H9 (cell line): ENCODE measurements around the gene WDR53. TPM values are rescaled to one million over a fixed set of nuclear protein-coding genes. Genes with fewer than 3 reads are reported as not detected.
"Not testable (repeated sequence)": the region's sequence is repeated elsewhere in the genome, so short reads cannot be mapped to it uniquely, and the experiment has no call there.

ENCODE experiments used
- DNase-seq: peaks from one replicate; pipeline ENCODE4 v3.0.0-alpha.2; 2017
- H2AFZ ChIP-seq: one replicate; pipeline ENCODE4 v1.6.1; 2013; ENCODE audit warnings: mild to moderate bottlenecking, low read length, control low read depth, moderate library complexity
- H2AK5ac ChIP-seq: 2 replicates; pipeline ENCODE4 v1.6.1; 2013; ENCODE audit warnings: low read length, control low read depth, mixed read lengths; ENCODE audit not compliant: insufficient read length
- H2BK120ac ChIP-seq: one replicate; pipeline ENCODE4 v1.6.1; 2013; ENCODE audit warnings: low read depth, mild to moderate bottlenecking, low read length, control low read depth, inconsistent platforms; ENCODE audit not compliant: poor library complexity, severe bottlenecking
- H2BK12ac ChIP-seq: 2 replicates; pipeline ENCODE4 v1.6.1; 2013; ENCODE audit warnings: low read length, control low read depth, mixed read lengths, low read depth; ENCODE audit not compliant: insufficient read length
- H2BK15ac ChIP-seq: 2 replicates; pipeline ENCODE4 v1.6.1; 2013; ENCODE audit warnings: low read depth, low read length, control low read depth
- H2BK20ac ChIP-seq: one replicate; pipeline ENCODE4 v1.6.1; 2013; ENCODE audit warnings: low read depth, mild to moderate bottlenecking, low read length, control low read depth, inconsistent platforms; ENCODE audit not compliant: poor library complexity, severe bottlenecking
- H2BK5ac ChIP-seq: 2 replicates; pipeline ENCODE4 v1.6.1; 2013; ENCODE audit warnings: low read length, control low read depth, mixed read lengths; ENCODE audit not compliant: insufficient read length
- H3K14ac ChIP-seq: 2 replicates; pipeline ENCODE4 v1.6.1; 2013; ENCODE audit warnings: low read length, control low read depth; ENCODE audit not compliant: insufficient read depth
- H3K18ac ChIP-seq: 2 replicates; pipeline ENCODE4 v1.6.1; 2013; ENCODE audit warnings: low read depth, mild to moderate bottlenecking, mixed read lengths, low read length, control low read depth; ENCODE audit not compliant: insufficient read length
- H3K23ac ChIP-seq: 2 replicates; pipeline ENCODE4 v1.6.1; 2013; ENCODE audit warnings: low read length, control low read depth, mixed read lengths, low read depth; ENCODE audit not compliant: insufficient read length
- H3K23me2 ChIP-seq: 2 replicates; pipeline ENCODE4 v1.6.1; 2013; ENCODE audit warnings: low read depth, mild to moderate bottlenecking, mixed read lengths, low read length, control low read depth; ENCODE audit not compliant: insufficient read length, poor library complexity, severe bottlenecking
- H3K27ac ChIP-seq: 2 replicates; pipeline ENCODE4 v1.5.1; 2013; ENCODE audit warnings: low read length, control low read depth, mixed read lengths, low read depth; ENCODE audit not compliant: insufficient read length
- H3K27me3 ChIP-seq: 2 replicates; pipeline ENCODE4 v1.6.1; 2013; ENCODE audit warnings: low read length, control low read depth, inconsistent platforms; ENCODE audit not compliant: insufficient read depth
- H3K4ac ChIP-seq: 2 replicates; pipeline ENCODE4 v1.6.1; 2013; ENCODE audit warnings: low read depth, mild to moderate bottlenecking, control low read depth, inconsistent platforms, low read length, moderate library complexity
- H3K4me1 ChIP-seq: 2 replicates; pipeline ENCODE4 v1.6.1; 2013; ENCODE audit warnings: low read length, control low read depth, inconsistent platforms; ENCODE audit not compliant: insufficient read depth
- H3K4me2 ChIP-seq: 2 replicates; pipeline ENCODE4 v1.6.1; 2013; ENCODE audit warnings: low read length, control low read depth, mixed read lengths; ENCODE audit not compliant: insufficient read length, insufficient read depth
- H3K56ac ChIP-seq: 2 replicates; pipeline ENCODE4 v1.6.1; 2013; ENCODE audit warnings: low read depth, mild to moderate bottlenecking, mixed read lengths, low read length, control low read depth; ENCODE audit not compliant: insufficient read length
- H3K79me1 ChIP-seq: 2 replicates; pipeline ENCODE4 v1.6.1; 2013; ENCODE audit warnings: low read depth, mild to moderate bottlenecking, moderate library complexity, low read length, control low read depth, inconsistent platforms; ENCODE audit not compliant: insufficient read depth, poor library complexity, severe bottlenecking
- H3K79me2 ChIP-seq: 2 replicates; pipeline ENCODE4 v1.6.1; 2013; ENCODE audit warnings: low read length, control low read depth, inconsistent platforms; ENCODE audit not compliant: insufficient read depth
- H3K9ac ChIP-seq: 2 replicates; pipeline ENCODE4 v1.6.1; 2013; ENCODE audit warnings: low read length, control low read depth, mixed read lengths; ENCODE audit not compliant: insufficient read length; ENCODE audit errors: extremely low read depth
- H3K9me3 ChIP-seq: one replicate; pipeline ENCODE4 v1.6.1; 2013; ENCODE audit warnings: low read depth, low read length, inconsistent platforms; ENCODE audit not compliant: control insufficient read depth
- H3T11ph ChIP-seq: one replicate; pipeline ENCODE4 v1.6.1; 2013; ENCODE audit warnings: mild to moderate bottlenecking, low read length, control low read depth, inconsistent platforms
- H4K20me1 ChIP-seq: one replicate; pipeline ENCODE4 v1.6.1; 2013; ENCODE audit not compliant: control insufficient read depth, insufficient read length, insufficient read depth
- H4K5ac ChIP-seq: 2 replicates; pipeline ENCODE4 v1.6.1; 2013; ENCODE audit warnings: low read depth, mild to moderate bottlenecking, mixed read lengths, low read length, control low read depth; ENCODE audit not compliant: insufficient read length
- H4K8ac ChIP-seq: replicated peaks from 2 replicates; pipeline ENCODE4 v1.6.1; 2013; ENCODE audit warnings: low read length, control low read depth, mixed read lengths, low read depth; ENCODE audit not compliant: insufficient read length
- H4K91ac ChIP-seq: 2 replicates; pipeline ENCODE4 v1.6.1; 2013; ENCODE audit warnings: low read depth, mild to moderate bottlenecking, moderate library complexity, mixed read lengths, low read length, control low read depth; ENCODE audit not compliant: insufficient read length
- H3K27ac Mint-ChIP-seq, 3 experiments: 2 replicates in 2 of 3; 3 replicates in 1 of 3; pipeline ENCODE4 v1.8.0; 2020 to 2021; ENCODE audit warnings: mixed read lengths in 3 of 3, mild to moderate bottlenecking in 1 of 3, moderate library complexity in 1 of 3
- H3K27me3 Mint-ChIP-seq: 2 replicates; pipeline ENCODE4 v1.8.0; 2021; ENCODE audit warnings: low read depth, mild to moderate bottlenecking, moderate library complexity, mixed read lengths
- H3K36me3 Mint-ChIP-seq, 3 experiments: 2 replicates in 2 of 3; 3 replicates in 1 of 3; pipeline ENCODE4 v1.8.0; 2020 to 2021; ENCODE audit warnings: low read depth in 3 of 3, mixed read lengths in 3 of 3; ENCODE audit not compliant: insufficient read depth in 1 of 3
- H3K4me1 Mint-ChIP-seq, 2 experiments: 2 replicates each; pipeline ENCODE4 v1.8.0; 2020; ENCODE audit warnings: mixed read lengths in 2 of 2
- H3K4me3 Mint-ChIP-seq, 2 experiments: 2 replicates in 1 of 2; 3 replicates in 1 of 2; pipeline ENCODE4 v1.8.0; 2020 to 2021; ENCODE audit warnings: mild to moderate bottlenecking in 2 of 2, mixed read lengths in 2 of 2, moderate library complexity in 1 of 2
- H3K9me3 Mint-ChIP-seq, 2 experiments: 2 replicates in 1 of 2; 3 replicates in 1 of 2; pipeline ENCODE4 v1.8.0; 2020; ENCODE audit warnings: mild to moderate bottlenecking in 2 of 2, mixed read lengths in 2 of 2, moderate library complexity in 1 of 2
- WGBS: extraction: QIAGEN DNeasy Blood & Tissue Kit; methylation state at CpG from one replicate; pipeline ENCODE4 v1.1.7; 2013; ENCODE audit warnings: missing lambda C conversion rate, low lambda C conversion rate, mixed read lengths; ENCODE audit not compliant: insufficient read length; ENCODE audit errors: extremely low coverage; 5-methylcytosine and 5-hydroxymethylcytosine counted together
- total RNA-seq: library from RNA; stranded (reverse); gene quantifications from 2 replicates; pipeline ENCODE4 v1.2.1, GENCODE V29; 2021
- TF ChIP-seq, protein P1 (sequence below): fragments of 200-600 bp; sonication (generic); conservative IDR thresholded peaks from 3 replicates; pipeline ENCODE4 v1.8.0; 2021; ENCODE audit warnings: antibody characterized with exemption, mild to moderate bottlenecking

The WDR53 gene
- total RNA-seq, 1 experiment from 2014 or later, result 21.2 TPM

- no peaks in the 10 kb centered on the region for H3K23me2 ChIP-seq
- H3K9ac ChIP-seq, result no peak overlapping the region
- no peak overlapping the region for H3K4ac ChIP-seq
- H4K5ac ChIP-seq, result no peak overlapping the region
- H2AFZ ChIP-seq, result no peak overlapping the region
- no peak overlapping the region for H3K27ac Mint-ChIP-seq
- H4K8ac ChIP-seq, result no peak overlapping the region
- H2BK5ac ChIP-seq, result no peak overlapping the region
- H3K9me3 Mint-ChIP-seq, result peaks cover 35 to 39% of the 10 kb centered on the region in 2 experiments
- H3K36me3 Mint-ChIP-seq, result peaks cover 15 to 26% (median 24%) of the 10 kb centered on the region in 3 experiments
- no peak overlapping the region for H3K4me3 Mint-ChIP-seq
- no peak overlapping the region for H3K27ac ChIP-seq
- H3K56ac ChIP-seq, result no peak overlapping the region
- no peak overlapping the region for H2BK12ac ChIP-seq
- TF ChIP-seq, protein P1, sequence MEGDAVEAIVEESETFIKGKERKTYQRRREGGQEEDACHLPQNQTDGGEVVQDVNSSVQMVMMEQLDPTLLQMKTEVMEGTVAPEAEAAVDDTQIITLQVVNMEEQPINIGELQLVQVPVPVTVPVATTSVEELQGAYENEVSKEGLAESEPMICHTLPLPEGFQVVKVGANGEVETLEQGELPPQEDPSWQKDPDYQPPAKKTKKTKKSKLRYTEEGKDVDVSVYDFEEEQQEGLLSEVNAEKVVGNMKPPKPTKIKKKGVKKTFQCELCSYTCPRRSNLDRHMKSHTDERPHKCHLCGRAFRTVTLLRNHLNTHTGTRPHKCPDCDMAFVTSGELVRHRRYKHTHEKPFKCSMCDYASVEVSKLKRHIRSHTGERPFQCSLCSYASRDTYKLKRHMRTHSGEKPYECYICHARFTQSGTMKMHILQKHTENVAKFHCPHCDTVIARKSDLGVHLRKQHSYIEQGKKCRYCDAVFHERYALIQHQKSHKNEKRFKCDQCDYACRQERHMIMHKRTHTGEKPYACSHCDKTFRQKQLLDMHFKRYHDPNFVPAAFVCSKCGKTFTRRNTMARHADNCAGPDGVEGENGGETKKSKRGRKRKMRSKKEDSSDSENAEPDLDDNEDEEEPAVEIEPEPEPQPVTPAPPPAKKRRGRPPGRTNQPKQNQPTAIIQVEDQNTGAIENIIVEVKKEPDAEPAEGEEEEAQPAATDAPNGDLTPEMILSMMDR, result no peak
- H3T11ph ChIP-seq, result no peak overlapping the region
- H2AK5ac ChIP-seq, result no peak overlapping the region
- H3K4me1 ChIP-seq, result no peaks in the 10 kb centered on the region
- H4K20me1 ChIP-seq, result no peaks in the 10 kb centered on the region
- H3K27me3 ChIP-seq, result no peaks in the 10 kb centered on the region
- H4K91ac ChIP-seq, result no peak overlapping the region
- H2BK15ac ChIP-seq, result no peak overlapping the region
- no peaks in the 10 kb centered on the region for H3K9me3 ChIP-seq
- DNase-seq, result no peak
- H3K4me2 ChIP-seq, result no peak overlapping the region
- no peaks in the 10 kb centered on the region for H3K79me2 ChIP-seq
- no peak overlapping the region for H2BK20ac ChIP-seq
- no CpG with 5 or more reads among the region's 5 CpGs for WGBS
- no peak overlapping the region for H3K23ac ChIP-seq
- H3K14ac ChIP-seq, result no peak overlapping the region
- peaks cover 7% of the 10 kb centered on the region for H3K27me3 Mint-ChIP-seq
- no peaks in the 10 kb centered on the region for H3K79me1 ChIP-seq
- H2BK120ac ChIP-seq, result no peak overlapping the region
- H3K4me1 Mint-ChIP-seq, result no peaks in the 10 kb centered on the region
- no peak overlapping the region for H3K18ac ChIP-seq
Measured at GRCh38 chr3:196552253-196552652, 16.1 kb downstream of the WDR53 start.

GRCh38 chr3:196550172-196550571 lies 18.2 kb downstream of the WDR53 start:
- not testable (repeated sequence) for H3K18ac ChIP-seq, H3K27ac ChIP-seq, H3K27ac Mint-ChIP-seq, H2BK20ac ChIP-seq, H2BK15ac ChIP-seq, H4K8ac ChIP-seq, H3K9me3 ChIP-seq, H2AK5ac ChIP-seq, H3K4me3 Mint-ChIP-seq, H2BK12ac ChIP-seq, H3K27me3 ChIP-seq, H3K14ac ChIP-seq, H3K27me3 Mint-ChIP-seq, H3K4me1 Mint-ChIP-seq, H2BK120ac ChIP-seq, H3K79me1 ChIP-seq, DNase-seq, H3K4me2 ChIP-seq, H3K23ac ChIP-seq, H2AFZ ChIP-seq, H3K23me2 ChIP-seq, H4K5ac ChIP-seq, H3K4me1 ChIP-seq, H4K91ac ChIP-seq, H3K79me2 ChIP-seq, H3K4ac ChIP-seq, H3K9ac ChIP-seq, H3K56ac ChIP-seq, H4K20me1 ChIP-seq, H3T11ph ChIP-seq, H2BK5ac ChIP-seq
- Mint-ChIP-seq H3K36me3 (peaks cover 13 to 26% (median 24%) of the 10 kb centered on the region in 3 experiments), H3K9me3 (peaks cover 36 to 39% of the 10 kb centered on the region in 2 experiments)
- no CpG with 5 or more reads among the region's 3 CpGs for WGBS
